Endodermal cell (in vitro differentiated cells): ENCODE data around the gene OSR1. TPM values are rescaled to one million over a fixed set of nuclear protein-coding genes. Genes with fewer than 3 reads are reported as not detected.

Source experiments
- DNase-seq: peaks from one replicate; pipeline ENCODE4 v3.0.0-alpha.2; 2017
- H3K27ac ChIP-seq: 2 replicates; pipeline ENCODE4 v1.5.1; 2013; ENCODE audit warnings: mild to moderate bottlenecking, low read depth, low read length, moderate library complexity
- H3K27me3 ChIP-seq: 2 replicates; pipeline ENCODE4 v1.6.1; 2013; ENCODE audit warnings: mild to moderate bottlenecking, low read length, moderate library complexity; ENCODE audit not compliant: insufficient read depth, control insufficient read depth, poor library complexity, severe bottlenecking
- H3K36me3 ChIP-seq: 2 replicates; pipeline ENCODE4 v1.7.0; 2013; ENCODE audit warnings: mild to moderate bottlenecking, low read length, moderate library complexity; ENCODE audit not compliant: control insufficient read depth, insufficient read depth
- H3K4me1 ChIP-seq: one replicate; pipeline ENCODE4 v1.7.0; 2013; ENCODE audit warnings: low read length; ENCODE audit not compliant: control insufficient read depth, insufficient read depth
- H3K4me3 ChIP-seq: 2 replicates; pipeline ENCODE4 v1.5.1; 2013; ENCODE audit warnings: mild to moderate bottlenecking, low read length, moderate library complexity
- H3K9ac ChIP-seq: 2 replicates; pipeline ENCODE4 v1.6.1; 2013; ENCODE audit warnings: mild to moderate bottlenecking, low read length, moderate library complexity; ENCODE audit not compliant: poor library complexity, severe bottlenecking; ENCODE audit errors: extremely low read depth
- H3K9me3 ChIP-seq: 2 replicates; pipeline ENCODE4 v1.6.1; 2013; ENCODE audit warnings: mild to moderate bottlenecking, low read length, moderate library complexity; ENCODE audit not compliant: control insufficient read depth
- H3K27ac Mint-ChIP-seq: 2 replicates; pipeline ENCODE4 v1.8.0; 2020; ENCODE audit warnings: mixed read lengths
- H3K27me3 Mint-ChIP-seq: 2 replicates; pipeline ENCODE4 v1.8.0; 2021; ENCODE audit warnings: mild to moderate bottlenecking, mixed read lengths; ENCODE audit not compliant: insufficient read depth
- H3K36me3 Mint-ChIP-seq: 2 replicates; pipeline ENCODE4 v1.8.0; 2020; ENCODE audit warnings: low read depth, mixed read lengths
- H3K4me1 Mint-ChIP-seq: 2 replicates; pipeline ENCODE4 v1.8.0; 2020; ENCODE audit warnings: mixed read lengths
- H3K4me3 Mint-ChIP-seq: 2 replicates; pipeline ENCODE4 v1.8.0; 2020; ENCODE audit warnings: mild to moderate bottlenecking, moderate library complexity, mixed read lengths
- H3K9me3 Mint-ChIP-seq: 2 replicates; pipeline ENCODE4 v1.8.0; 2020; ENCODE audit warnings: mild to moderate bottlenecking, mixed read lengths
- CTCF ChIP-seq: fragments of 200-600 bp; sonication (generic); conservative IDR thresholded peaks from 2 replicates; pipeline ENCODE4 v1.5.0; 2021; ENCODE audit warnings: antibody characterized with exemption, mild to moderate bottlenecking
- WGBS, 2 experiments: methylation state at CpG; one replicate each; pipeline versions ENCODE4 v1.1.5 to v1.1.7; 2013; ENCODE audit warnings: missing lambda C conversion rate in 2 of 2, mixed read lengths in 1 of 2; ENCODE audit not compliant: insufficient coverage in 1 of 2, insufficient read length in 1 of 2; 5-methylcytosine and 5-hydroxymethylcytosine counted together
- total RNA-seq, 2 donors: library from RNA; stranded (reverse); fragmentation: NEBNext Ultra II Directional in 1 of 2; extraction: Animal tissue kit (Norgen Biotek cat#: 25700) in 1 of 2; gene quantifications; 2 replicates in 1 of 2; 3 replicates in 1 of 2; pipeline ENCODE4 v1.2.1, GENCODE V29; 2021

OSR1 gene
- total RNA-seq, 2 donors from 2014 or later, result not detected

- Histone ChIP-seq H3K4me1 (peaks cover 3% of the 10 kb centered on the region), H3K36me3 (no peaks in the 10 kb centered on the region), H3K27me3 (peaks cover 99% of the 10 kb centered on the region), H3K27ac (no peak overlapping the region), H3K9me3 (no peaks in the 10 kb centered on the region), H3K4me3 (no peak overlapping the region), H3K9ac (no peak overlapping the region)
- Mint-ChIP-seq H3K9me3 (no peaks in the 10 kb centered on the region), H3K27me3 (peaks cover 99% of the 10 kb centered on the region), H3K36me3 (no peaks in the 10 kb centered on the region), H3K4me1 (peaks cover 22% of the 10 kb centered on the region), H3K27ac (no peak overlapping the region), H3K4me3 (no peak overlapping the region)
- 24 to 30% methylated on average over 15 to 18 of the region's 18 CpGs for WGBS, 2 experiments
- TF ChIP-seq CTCF, result no peak
- DNase-seq, result no peak
These were observed 3.0 kb downstream of the OSR1 start for GRCh38 chr2:19355416-19355821.

GRCh38 chr2:19355014-19355405 is 3.4 kb downstream of the OSR1 start:
- Mint-ChIP-seq H3K27ac (no peak overlapping the region), H3K4me1 (peaks cover 22% of the 10 kb centered on the region), H3K4me3 (no peak overlapping the region), H3K9me3 (no peaks in the 10 kb centered on the region), H3K27me3 (peaks cover 99% of the 10 kb centered on the region), H3K36me3 (no peaks in the 10 kb centered on the region)
- Histone ChIP-seq H3K4me1 (peaks cover 3% of the 10 kb centered on the region), H3K9ac (no peak overlapping the region), H3K4me3 (no peak overlapping the region), H3K9me3 (no peaks in the 10 kb centered on the region), H3K36me3 (no peaks in the 10 kb centered on the region), H3K27me3 (peaks cover 99% of the 10 kb centered on the region), H3K27ac (no peak overlapping the region)
- no peak for DNase-seq
- TF ChIP-seq CTCF, result no peak
- WGBS, 2 experiments, result 25 to 31% methylated on average over 1 to 3 of the region's 3 CpGs

DNA sequence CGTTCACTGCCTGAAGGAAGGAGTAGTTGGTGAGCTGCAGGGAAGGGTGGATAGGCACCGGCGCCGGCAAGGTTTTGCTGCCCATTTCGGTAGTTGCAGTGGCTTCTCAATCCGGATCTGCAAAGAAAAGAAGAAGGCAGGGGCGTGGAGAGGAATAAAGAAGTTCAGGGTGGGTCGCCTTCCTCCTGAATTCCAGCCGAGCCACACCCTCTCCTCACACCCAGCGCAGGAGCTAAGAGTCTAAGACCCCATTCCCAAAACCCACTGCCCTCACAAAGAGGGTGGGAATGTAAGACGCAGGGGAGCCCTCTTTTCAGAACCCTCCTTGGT is 4.7 kb downstream of the OSR1 start:
- H3K36me3 ChIP-seq, result no peaks in the 10 kb centered on the region
- Mint-ChIP-seq H3K4me3 (no peak overlapping the region), H3K27me3 (peaks cover 99% of the 10 kb centered on the region), H3K4me1 (peaks cover 22% of the 10 kb centered on the region), H3K27ac (no peak overlapping the region), H3K9me3 (no peaks in the 10 kb centered on the region), H3K36me3 (no peaks in the 10 kb centered on the region)
- H3K9me3 ChIP-seq, result no peaks in the 10 kb centered on the region
- no peak overlapping the region for H3K27ac ChIP-seq
- DNase-seq, result no peak
- no peak for TF ChIP-seq CTCF
- 17 to 22% methylated on average over 1 to 11 of the region's 11 CpGs for WGBS, 2 experiments
- H3K27me3 ChIP-seq, result peaks cover 99% of the 10 kb centered on the region
- no peak overlapping the region for H3K9ac ChIP-seq
- no peak overlapping the region for H3K4me3 ChIP-seq
- peaks cover 3% of the 10 kb centered on the region for H3K4me1 ChIP-seq
